ENCODE data around the gene SLC51B. TPM values are rescaled to one million over a fixed set of nuclear protein-coding genes. Genes with fewer than 3 reads are reported as not detected.

SLC51B gene
- total RNA-seq, result not detected in 2 replicates

DNA sequence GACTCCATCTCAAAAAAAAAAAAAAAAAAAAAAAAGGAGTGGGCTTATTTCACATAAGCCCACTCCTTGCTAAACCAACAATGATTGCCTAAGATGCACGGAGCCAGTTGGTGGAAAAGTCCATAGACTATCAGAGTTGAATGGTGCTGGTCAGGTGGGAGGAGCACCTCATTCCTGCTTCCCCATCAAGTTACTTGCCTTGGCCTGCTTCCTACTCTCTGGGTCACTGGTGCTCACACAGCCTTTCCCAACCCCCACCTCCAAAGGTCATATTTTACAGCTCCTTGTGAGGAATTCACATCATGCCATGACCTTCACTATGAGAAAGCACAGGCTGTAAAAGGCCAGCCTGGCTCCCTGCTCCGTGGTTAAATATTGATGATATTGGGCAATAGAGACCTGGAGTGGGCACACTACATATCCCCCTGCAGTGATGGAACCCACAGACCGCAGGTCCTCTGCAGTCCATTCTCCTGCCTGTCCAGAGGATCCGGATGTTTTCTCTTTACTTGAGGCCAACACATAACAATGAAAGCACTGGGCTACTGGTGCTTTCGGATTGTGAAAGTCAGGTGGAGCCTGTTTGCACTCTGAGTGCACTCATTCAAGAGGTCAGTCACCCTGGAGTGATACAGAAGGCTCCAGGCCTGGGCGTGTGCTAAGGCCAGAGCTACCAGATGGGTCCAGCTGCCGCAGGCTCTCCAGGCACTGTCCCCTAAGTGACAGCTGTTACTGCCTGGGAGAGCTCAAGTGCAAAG is at the start of gene SLC51B:
Gene SLC51B (plus strand): TSS at position 664 of the 758 bp plus-strand sequence. CDS start 4,618 bp downstream, outside the sequence.

DNA sequence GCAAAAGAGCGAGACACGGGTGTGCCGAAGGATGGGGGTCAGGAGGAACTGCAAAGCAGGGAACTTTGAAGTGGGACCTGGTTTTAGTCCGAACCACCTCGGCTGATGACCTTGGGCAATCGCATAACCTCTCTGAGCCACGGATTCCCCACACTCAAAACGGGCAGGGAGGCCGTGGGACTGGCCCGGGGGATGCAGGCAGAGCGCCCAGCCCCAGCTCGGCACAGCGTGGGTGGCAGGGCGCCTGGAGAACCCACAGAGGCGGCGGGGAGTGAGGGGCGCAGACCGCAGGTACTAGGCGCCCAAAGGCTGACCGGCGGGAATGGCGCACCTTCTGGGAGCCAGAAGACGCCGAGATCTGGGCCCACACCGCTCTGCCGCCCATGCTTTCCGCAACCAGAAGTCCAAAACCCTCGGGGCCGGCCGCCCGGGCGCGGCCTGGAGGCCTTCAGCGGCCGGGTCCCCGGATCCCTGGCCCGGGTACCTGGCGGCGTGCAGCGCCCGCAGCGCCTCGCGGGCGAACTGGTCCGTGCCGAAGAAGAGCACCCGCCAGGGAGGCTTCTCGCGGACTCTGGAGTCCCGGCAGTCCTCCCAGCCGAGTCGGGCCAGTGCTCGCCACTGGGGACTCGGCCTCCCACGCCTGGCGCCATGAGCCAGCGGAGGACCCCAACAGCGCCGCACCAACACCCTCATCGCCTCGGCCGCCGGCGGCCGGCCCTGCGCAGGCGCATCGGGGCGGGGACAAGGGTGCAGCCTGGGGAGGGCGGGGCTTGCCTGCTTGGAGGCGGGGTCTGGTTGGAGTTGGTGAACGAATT is 16.1 kb upstream of the SLC51B start, which contains the start of gene MTFMT:
Gene MTFMT (minus strand): TSS at position 719 of the 815 bp plus-strand sequence. CDS start 26 bp downstream, at position 693.

DNA sequence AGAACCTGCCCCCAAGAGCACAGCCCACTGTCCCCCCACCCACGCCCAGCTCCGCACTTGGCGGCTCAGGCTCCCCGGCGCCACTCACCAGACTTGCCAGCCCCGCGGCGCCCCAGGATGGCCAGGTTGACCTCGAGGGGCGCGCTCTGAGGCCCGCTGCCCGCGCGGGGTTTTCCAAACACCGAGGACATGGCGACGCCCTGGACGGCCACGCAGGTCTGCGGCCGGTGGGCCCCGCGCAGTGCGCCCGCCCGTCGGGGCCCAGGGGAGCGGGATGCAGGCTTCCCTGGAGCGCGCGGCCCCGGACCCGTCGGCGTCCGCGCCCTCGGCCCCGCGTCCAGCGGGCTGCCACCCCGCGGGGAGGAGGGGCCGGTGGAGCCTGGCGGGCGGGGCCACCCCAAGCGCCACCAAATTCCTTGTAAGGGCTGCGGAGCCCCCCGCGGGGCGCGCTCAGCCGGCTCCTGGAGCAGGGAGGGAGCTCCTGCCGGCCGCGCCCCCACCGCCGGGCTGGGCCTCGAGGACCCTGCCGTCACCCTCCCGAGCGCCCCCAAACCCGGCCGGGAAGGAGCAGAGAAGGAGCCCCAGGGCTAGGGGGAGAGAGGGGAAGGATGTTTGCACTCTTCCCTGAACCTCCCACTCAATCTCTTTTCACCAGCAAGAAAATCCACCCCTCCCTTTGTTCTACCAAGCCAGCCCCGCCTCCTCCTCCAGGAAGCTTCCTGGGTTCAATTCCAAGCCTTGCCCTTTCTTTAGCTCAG is 22.6 kb downstream of the SLC51B start, which contains the start of gene RASL12:
Gene RASL12 (minus strand): TSS at position 347 of the 758 bp plus-strand sequence. CDS start 156 bp downstream, at position 191.

DNA sequence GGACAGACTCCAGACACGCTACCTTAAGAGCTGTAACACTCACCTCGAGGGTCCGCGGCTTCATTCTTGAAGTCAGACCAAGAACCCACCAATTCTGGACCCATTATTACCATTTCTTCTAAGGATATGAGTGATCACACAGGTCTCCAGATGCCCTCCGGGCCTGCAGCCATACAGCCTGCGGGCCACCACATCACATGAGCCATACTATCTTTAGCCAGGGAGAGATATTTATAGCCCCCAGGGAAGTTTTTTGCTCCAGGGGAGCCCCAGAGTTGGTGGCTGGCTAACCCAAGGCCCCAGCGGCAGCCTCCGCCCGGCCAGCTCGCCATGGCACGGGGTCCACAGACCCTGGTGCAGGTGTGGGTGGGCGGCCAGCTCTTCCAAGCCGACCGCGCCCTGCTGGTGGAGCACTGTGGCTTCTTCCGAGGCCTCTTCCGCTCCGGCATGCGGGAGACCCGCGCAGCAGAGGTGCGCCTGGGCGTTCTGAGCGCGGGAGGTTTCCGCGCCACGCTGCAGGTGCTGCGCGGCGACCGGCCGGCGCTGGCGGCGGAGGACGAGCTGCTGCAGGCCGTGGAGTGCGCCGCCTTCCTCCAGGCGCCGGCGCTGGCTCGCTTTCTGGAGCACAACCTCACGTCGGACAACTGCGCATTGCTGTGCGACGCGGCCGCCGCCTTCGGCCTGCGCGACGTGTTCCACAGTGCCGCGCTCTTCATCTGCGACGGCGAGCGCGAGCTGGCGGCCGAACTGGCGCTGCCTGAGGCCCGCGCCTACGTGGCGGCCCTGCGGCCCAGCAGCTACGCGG is 31.5 kb downstream of the SLC51B start, which contains the start of gene KBTBD13:
Gene KBTBD13 (plus strand): TSS at position 261 of the 805 bp plus-strand sequence. CDS start 70 bp downstream, at position 331.

Other genes starting within 250 kb of the SLC51B start
- gene PIF1, start 219.7 kb upstream of the SLC51B start, total RNA-seq, result 19.4 and 24.7 TPM in 2 replicates
- gene PLEKHO2, start 203.5 kb upstream of the SLC51B start, total RNA-seq, result 17.3 and 24.8 TPM in 2 replicates
- gene ANKDD1A, start 133.5 kb upstream of the SLC51B start, total RNA-seq, result 1.5 and 2.0 TPM in 2 replicates
- 81.4 and 85.4 TPM in 2 replicates for gene SPG21, start 55.5 kb upstream of the SLC51B start, total RNA-seq
- 23.9 and 30.0 TPM in 2 replicates for gene MTFMT, start 15.7 kb upstream of the SLC51B start, total RNA-seq
- not detected in 2 replicates for gene RASL12, start 22.6 kb downstream of the SLC51B start, total RNA-seq
- not detected in 2 replicates for gene KBTBD13, start 31.4 kb downstream of the SLC51B start, total RNA-seq
- 1.9 and 2.2 TPM in 2 replicates for gene UBAP1L, start 69.8 kb downstream of the SLC51B start, total RNA-seq
- gene PDCD7, start 88.4 kb downstream of the SLC51B start, total RNA-seq, result 21.8 and 27.4 TPM in 2 replicates
- 60.6 and 63.5 TPM in 2 replicates for gene CLPX, start 140.0 kb downstream of the SLC51B start, total RNA-seq
- not detected in 2 replicates for gene CILP, start 166.1 kb downstream of the SLC51B start, total RNA-seq
- 3.1 and 4.2 TPM in 2 replicates for gene PARP16, start 241.5 kb downstream of the SLC51B start, total RNA-seq